T-helper 2 cell treated with Interferon-gamma antibody and Interleukin-4, amounts not matched to agents 100 ng/mL and 5 ng/mL, for 36 hours (primary cell): ENCODE data around the gene NFE2L2. TPM values are rescaled to one million over a fixed set of nuclear protein-coding genes. Genes with fewer than 3 reads are reported as not detected.
"Not testable (repeated sequence)": the region's sequence is repeated elsewhere in the genome, so short reads cannot be mapped to it uniquely, and the experiment has no call there.

Source experiments
- intact Hi-C: fragments of 100-400 bp; cut with micrococcal nuclease; formaldehyde crosslinking; loops from one replicate; pipeline ENCODE4 v1.15.1; 2023
- total RNA-seq: library from RNA; stranded (reverse); gene quantifications from 2 replicates; pipeline ENCODE4 v1.2.3, GENCODE V29; 2022

The NFE2L2 gene
- total RNA-seq, 1 donor from 2014 or later: 67.4 TPM

DNA sequence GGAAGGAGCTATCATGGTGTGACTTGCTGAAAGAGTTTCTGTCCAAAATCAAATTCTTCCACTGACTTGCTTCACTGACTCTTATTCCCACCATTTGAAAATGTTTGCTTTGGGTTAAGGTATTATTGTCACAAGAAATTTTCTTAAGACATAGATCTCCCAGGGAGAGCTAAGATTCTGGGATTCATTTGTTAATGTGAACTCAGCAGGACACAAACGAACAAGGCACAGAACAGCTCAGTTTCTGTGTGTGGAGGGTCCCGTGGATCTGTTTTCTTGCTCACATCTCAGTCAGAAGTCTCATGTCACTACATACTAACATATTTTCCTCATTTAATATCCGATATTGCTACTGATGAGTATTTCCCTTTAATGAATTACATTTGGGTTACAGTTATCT, 60.1 kb downstream of the NFE2L2 start:
- intact Hi-C loops: no loop called here

GRCh38 chr2:177201919-177202346, 62.6 kb downstream of the NFE2L2 start:
- intact Hi-C loops: no loop called here

DNA sequence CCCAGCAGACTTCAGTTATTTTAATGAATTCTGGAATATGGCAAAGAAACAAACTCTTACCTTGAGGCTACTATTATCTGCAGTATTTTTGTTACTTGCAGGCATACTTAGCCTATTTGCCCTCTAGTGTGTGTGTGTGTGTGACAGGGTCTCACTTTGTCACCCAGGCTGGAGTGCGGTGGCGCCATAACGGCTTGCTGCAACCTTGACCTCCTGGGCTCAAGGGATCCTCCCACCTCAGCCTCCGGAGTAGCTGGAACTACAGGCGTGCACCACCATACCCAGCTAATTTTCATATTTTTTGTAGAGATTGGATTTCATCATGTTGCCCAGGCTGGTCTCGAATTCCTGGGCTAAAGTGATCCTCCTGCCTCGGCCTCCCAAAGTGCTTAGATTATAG, 64.1 kb downstream of the NFE2L2 start:
- intact Hi-C loops: not testable (repeated sequence)

DNA sequence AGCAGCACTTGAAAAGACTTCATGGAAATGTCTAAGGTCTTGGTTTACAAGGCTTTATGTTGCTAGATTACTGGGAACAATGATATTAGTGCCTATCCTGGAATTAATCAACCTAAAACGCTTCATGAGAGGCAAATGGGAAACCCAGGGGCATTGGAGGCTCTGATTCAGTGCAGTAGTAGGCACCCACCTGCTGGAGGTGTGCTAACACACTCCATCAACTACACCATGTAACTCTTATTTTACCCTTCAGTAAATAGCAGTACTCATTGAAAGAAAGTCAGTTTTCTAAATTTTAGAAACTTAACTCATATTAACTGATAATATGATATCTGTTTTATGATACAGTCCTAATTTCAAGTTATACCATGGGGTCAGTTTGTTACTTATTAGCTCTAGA, 69.3 kb downstream of the NFE2L2 start:
- intact Hi-C loops: no loop called here

- intact Hi-C loops: no loop called here
Observed at GRCh38 chr2:177193240-177193639, 71.3 kb downstream of the NFE2L2 start.

DNA sequence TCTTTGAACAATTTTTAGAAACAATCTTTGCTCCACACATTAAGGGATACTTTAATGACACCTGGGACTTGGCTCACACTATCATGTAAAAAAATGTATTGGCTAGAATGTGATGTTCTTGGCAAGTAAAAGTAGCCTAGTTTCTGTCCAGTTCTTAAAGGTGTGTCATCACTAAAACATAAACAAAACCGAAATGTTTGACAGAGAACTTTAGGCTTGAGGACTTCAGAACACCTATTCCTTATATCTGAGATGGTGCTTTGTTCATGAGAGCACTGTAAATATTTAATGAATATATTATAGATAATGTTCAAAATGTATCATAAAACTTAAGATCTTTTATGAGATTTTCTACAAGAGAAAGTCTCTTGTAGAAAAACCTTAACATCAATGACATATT, 71.7 kb downstream of the NFE2L2 start:
- intact Hi-C loops: no loop called here

GRCh38 chr2:177190941-177191340, 73.6 kb downstream of the NFE2L2 start:
- intact Hi-C loops: no loop called here

DNA sequence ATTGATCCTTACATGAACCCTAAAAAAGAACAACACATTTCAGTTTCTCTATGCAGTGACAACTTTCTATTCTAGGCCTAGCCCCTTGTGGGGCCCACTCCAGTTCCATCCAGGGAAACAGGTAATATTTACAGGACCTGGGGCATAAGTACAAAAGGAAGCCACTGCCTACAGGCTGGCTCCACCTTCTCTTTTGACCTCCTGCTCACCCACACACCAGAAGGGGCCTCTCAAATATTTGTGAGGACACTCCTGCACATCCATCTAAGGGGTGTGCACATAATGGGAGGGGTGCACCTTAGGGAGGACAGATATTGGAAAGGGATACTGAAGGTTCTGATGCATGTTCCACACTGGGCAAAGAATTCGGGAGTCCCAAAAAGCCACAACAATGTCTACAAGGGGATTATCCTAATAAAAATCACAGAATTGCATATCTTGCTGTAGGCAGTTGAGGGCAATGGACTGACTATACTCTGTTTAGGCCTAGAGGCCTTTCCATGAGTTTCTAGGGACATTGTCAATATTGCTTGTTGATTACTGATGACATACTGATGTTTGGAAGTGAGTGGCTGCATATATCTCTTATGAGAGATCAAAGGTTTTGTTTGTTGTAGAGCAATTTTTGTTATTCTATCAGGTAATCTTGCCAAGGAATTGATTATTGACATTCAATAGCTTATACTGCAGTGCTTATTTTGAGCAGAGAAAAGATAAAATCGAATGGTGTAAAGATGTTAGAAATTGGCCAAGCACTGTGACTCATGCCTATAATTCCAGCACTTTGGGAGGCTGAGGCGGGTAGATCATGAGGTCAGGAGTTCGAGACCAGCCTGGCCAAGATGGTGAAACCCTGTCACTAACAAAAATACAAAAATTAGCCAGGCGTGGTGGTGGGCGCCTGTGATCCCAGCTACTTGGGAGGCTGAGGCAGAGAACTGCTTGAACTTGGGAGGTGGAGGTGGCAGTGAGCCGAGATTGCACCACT, 75.8 kb downstream of the NFE2L2 start:
- intact Hi-C loops: no loop called here

- intact Hi-C loops: no loop called here
Observed at GRCh38 chr2:177187631-177188312, 76.8 kb downstream of the NFE2L2 start.

DNA sequence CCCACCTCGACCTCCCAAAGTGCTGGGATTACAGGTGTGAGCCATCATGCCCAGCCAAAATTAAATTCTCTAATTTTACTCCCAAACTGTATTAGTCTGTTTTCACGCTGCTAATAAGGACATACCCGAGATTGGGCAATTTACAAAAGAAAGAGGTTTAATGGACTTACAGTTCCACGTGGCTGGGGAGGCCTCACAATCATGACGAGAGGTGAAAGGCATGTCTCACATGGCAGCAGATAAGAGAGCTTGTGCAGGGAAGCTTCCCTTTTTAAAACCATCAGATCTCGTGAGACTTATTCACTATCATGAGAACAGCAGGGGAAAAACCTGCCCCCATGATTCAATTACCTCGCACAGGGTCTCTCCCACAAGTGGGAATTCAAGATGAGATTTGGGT, 78.5 kb downstream of the NFE2L2 start:
- intact Hi-C loops: not testable (repeated sequence)

- intact Hi-C loops: no loop called here
Observed at GRCh38 chr2:177184606-177185005, 79.9 kb downstream of the NFE2L2 start.

DNA sequence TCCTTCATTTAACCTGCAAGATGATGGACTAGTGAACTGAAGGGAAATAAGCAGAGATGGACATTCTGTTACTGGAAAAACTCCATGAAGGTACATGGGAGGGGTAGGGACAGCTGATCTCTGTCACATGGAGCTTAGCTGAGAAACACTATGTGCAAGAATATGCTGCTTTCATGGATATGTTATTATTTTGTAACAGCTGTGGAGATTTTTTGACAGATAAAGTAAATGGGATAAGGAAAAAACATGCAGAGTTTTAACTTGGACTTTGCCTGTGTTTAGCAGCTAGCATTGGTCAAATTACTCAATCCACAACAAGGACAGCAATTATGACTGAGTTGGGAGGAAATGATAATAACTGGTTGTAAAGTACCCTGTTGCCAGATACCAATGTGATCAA, 80.7 kb downstream of the NFE2L2 start:
- intact Hi-C loops: no loop called here

Other genes with a start within 250 kb of the NFE2L2 start
- 358 and 359 TPM in 2 replicates for gene HNRNPA3, start 51.9 kb downstream of the NFE2L2 start, total RNA-seq
- 67.1 and 71.6 TPM in 2 replicates for gene AGPS, start 128.0 kb upstream of the NFE2L2 start, total RNA-seq